GM10847 (cell line): ENCODE results near the gene CASP9.

ENCODE experiments used
- POLR2A ChIP-seq: IDR thresholded peaks from 2 replicates; pipeline ENCODE4 v1.6.1; 2011; ENCODE audit not compliant: insufficient read length; ENCODE audit errors: extremely low read depth

CASP9 gene

DNA sequence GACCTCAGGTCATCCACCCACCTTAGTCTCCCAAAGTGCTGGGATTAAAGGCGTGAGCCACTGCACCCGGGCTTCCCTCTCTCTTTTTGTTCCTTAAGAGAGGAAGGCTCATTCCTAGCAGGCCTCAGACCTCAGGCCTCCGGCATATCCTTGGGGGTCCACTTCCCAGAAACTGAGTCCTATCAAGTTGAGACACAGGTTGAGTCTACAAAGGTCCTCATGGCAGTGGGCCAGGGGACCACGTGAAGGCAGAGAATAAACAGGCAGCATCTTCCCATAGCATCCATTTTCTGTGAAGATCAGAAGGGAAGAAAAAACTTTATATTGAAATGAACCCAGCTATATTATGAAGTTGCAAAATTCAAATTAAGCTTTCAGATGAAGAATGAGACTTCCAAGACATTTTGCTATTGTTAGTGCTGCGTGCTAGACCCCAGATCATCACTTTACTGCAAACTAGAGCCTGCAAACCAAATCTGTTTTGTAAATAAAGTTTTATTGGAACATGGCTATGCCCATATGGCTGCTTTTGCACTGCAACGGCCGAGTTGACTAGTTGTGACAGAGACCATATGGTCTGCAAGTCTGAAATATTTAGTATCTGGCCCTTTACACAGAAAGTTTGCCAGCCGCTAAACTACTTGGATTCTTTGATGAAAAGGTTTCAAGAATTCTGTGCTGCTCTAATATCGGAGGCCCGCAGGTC, 71.0 kb downstream of the CASP9 start:
- TF ChIP-seq POLR2A, result no peak

DNA sequence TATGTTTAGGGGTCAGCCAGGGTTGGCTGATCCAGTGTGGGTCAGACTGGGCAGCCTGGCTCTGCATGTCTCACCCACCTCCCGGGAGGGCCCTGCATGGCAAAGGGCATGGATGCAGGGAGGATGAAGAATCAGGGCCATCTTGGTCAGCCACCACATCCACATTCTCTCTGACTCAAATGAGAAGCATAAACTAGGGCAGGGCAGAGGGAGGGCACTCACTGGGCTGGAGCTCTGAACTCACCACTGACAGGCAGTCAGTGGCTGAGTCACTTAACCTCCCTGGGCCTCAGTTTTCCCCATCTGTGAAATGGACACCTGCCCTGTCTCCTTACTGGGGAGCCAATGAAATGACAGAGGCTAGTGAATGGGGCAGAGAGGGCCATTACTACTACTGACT, 71.8 kb downstream of the CASP9 start:
- no peak for TF ChIP-seq POLR2A

DNA sequence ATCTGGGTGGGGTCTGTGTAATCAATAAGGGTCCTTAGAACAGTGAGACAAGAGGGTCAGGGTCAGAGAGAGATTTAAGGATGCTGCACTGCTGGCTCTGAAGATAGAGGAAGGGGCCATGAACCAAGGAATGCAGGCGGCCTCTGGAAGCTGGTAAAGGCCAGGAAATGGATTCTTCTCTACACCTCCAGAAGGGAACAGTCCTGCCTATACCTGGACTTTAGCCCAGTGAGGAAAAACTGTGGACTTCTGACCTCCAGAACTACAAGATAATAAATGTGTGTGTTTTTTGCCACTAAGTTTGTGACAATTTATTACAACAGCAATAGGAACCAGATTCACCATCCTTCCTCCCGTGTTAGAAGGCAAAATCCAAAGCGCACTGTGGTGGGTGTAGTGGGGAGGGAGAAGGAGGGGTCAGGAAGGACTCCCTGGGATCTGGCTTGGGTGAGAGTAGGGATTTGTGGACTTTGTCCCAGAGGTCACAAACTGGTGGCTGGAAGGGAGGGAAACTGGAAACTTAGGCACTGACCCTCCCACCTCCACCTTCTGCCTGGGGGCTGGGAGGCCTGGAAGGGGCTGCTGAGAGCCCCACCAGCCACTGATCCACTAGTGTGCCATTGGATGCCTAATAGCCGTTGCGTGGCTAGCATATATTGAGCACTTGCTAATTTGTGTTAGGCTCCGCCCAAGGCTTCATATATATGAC, 72.8 kb downstream of the CASP9 start:
- TF ChIP-seq POLR2A, result no peak

DNA sequence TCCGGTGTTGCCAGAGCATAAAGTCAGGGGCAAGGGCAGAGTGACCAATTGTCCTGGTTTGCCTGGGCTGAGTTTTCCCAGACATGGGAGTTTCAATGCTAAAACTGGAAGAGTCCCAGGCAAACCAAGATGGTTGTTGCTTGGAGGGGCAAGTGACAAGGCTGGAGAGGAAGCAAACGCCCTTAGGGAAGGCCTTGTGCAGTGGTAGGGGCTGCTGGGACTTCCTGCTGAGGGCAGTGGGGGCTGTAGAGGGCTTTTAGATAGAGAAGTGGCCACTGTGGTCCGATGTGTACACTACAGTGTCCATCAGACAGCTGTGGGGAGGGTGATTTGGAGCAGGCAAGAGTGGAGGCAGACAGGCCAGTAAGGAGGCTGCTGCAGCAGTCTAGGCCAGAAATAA, 74.4 kb downstream of the CASP9 start:
- no peak for TF ChIP-seq POLR2A

DNA sequence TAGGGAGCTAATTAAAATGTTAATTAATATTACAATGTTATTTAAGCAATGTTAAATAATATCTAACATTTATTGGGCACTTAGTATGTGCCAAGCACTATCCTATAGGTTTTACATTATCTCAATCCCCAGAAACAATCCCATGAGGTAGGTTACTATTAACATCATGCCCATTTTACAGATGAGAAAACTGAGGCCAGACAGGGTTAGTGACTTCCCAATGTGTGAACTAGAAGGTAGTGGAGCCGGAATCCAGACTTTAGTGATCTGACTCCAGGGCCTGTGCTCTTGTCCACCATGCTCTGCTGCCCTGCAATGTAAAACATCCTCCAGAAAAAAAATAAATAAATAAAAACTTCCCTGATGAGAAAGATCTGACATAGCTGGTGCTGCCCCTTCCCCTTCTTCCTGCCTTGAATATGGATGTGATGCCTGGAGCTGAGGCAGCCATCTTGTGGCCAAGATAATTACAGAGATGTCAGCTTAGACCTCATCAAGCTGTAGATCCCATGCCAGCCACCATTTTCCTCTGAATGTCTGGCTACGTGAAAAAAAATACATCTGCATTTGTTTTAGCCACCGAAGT, 75.0 kb downstream of the CASP9 start:
- no peak for TF ChIP-seq POLR2A

DNA sequence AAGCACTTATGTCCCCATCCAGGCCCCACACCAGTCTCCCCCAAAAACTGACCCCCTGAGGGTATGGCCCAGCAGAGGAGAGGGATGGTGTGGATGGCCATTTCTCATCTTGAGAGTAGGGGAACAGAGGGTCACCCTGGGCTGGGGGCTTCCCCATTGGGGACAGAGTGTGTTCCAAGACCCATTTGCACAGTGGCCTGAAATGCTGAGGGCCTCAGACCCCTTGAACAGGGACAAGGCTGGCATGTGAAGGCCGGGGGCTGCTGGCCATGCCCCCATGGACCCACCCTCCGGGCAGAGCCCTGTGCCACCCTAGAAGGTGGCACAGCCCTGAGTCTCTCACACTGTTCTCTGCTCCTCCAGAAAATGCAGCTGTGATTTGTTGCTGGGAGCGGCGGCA, 77.8 kb downstream of the CASP9 start:
- no peak for TF ChIP-seq POLR2A

DNA sequence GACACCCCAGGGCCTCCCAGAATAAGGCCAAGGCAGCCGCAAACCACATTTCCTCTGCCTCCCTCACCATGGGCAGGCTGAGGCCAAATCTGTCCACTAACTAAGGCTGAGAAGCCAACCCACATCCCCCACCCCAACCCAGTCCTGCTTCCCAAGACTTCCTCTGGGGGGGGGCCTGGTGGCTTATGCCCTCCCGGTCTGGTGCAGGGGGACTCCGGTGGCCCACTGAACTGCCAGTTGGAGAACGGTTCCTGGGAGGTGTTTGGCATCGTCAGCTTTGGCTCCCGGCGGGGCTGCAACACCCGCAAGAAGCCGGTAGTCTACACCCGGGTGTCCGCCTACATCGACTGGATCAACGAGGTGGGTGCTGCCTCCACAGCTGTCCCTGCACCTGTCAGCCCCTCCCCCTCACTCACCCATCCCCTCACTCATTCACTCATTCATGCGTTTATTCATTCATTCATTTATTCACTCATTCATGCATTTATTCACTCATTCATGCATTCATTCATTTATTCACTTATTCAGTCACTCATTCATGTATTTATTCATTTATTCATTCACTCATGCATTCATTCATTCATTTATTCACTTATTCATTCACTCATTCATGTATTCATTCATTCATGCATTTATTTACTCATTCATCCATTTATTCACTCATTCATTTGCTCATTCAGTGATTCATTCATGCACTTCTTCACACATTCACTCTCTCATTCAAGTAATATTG, 78.5 kb downstream of the CASP9 start:
- TF ChIP-seq POLR2A, result no peak

DNA sequence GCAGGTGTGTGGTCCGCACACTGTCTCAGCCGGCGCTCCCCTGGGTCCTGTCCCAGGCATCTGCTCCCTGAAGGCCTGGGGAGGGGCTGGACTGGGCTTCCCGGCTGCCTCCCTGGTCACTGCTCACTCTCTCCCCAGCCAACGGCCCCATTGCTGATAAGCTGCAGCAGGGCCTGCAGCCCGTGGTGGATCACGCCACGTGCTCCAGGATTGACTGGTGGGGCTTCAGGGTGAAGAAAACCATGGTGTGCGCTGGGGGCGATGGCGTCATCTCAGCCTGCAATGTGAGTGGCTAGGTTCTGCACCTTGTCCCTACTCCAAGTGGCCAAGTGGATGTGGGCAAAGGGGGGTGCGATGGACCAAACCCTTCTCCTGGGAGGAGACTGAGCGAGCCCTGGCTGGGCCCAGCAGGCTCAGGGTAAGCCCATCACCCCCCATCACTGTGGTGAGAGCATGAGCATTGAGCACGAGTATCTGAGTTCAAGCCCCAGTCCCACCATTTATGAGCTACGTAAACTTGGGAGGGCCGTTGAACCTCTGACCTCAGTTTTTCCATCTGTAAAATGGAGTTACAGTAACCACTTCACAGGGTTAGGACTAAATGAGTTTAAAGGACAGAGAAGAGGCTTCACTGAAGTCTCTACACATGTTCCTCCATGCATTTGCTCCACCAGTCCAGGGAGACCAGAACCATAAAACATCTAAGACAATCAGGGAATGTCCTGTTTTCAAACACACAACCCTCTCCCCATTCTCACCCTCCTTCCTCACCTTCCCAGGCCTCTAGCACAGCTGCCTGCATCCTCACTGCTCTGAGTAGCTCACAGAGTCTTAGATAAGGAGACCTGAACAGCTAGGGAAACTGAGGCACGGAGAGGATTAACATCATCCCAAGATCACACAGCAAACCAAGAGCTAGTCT, 79.3 kb downstream of the CASP9 start:
- TF ChIP-seq POLR2A, result no peak

DNA sequence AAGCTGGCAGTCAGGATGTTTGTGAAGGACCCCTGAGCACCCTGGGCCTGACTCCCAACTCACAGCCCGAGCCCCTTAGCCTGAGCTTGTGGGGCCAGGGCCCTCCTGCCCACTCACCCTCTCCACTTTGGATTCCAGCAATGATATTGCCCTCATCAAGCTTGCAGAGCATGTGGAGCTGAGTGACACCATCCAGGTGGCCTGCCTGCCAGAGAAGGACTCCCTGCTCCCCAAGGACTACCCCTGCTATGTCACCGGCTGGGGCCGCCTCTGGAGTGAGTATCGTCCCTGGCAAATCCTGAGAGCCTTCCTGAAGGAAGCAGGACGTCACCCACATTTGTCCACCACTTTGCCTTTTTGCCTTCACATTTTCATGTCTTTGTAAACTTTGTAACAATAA, 80.7 kb downstream of the CASP9 start:
- no peak for TF ChIP-seq POLR2A

DNA sequence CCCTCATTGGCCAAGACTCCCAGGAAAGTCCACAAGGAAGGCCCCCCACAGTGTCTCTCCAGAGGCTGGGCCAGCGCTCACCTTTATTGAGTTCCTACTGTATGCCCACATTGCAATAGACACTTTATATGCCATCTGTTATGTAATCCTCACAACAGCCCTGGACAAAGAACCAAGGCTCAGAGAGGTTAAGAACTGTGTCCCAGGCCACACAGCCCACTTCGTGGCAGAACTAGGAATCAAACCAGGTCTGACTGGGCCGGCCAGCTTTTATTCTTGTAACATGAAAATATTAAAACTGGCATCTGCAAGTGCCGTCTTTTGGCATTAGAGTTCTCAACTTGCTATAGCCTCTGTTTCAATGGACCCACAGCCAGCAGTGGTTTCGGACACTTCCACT, 81.3 kb downstream of the CASP9 start:
- TF ChIP-seq POLR2A, result no peak

DNA sequence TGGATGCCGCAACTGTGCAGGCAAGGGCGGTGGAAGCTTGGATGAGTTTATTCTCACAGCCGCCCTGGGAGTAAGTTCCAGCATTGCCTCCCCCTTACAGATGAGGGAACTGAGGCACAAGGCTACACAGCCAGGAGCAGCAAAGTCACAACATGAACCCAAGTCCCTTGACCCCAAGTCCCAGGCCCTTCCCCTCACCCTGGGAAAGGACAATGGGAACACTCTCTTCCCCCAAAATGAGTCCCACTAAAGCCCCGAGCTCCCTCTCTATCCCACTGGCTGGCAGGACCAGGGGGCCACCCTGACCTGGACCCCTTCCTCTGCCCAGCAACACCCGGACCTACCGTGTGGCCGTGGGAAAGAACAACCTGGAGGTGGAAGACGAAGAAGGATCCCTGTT, 81.9 kb downstream of the CASP9 start:
- TF ChIP-seq POLR2A, result no peak
